Astrocyte of the cerebellum (primary cell): ENCODE data around the gene TRAPPC3L.

Experiments
- DNase-seq: peaks from one replicate; pipeline ENCODE4 v3.0.0-alpha.2; 2011; ENCODE audit warnings: low read depth
- H3K4me3 ChIP-seq: 2 replicates; pipeline ENCODE4 v1.5.1; 2011; ENCODE audit warnings: mild to moderate bottlenecking, low read depth, low read length, moderate library complexity
- CTCF ChIP-seq: IDR thresholded peaks from 2 replicates; pipeline ENCODE4 v1.5.1; 2012; ENCODE audit warnings: low read length, low read depth, moderate library complexity, mild to moderate bottlenecking; ENCODE audit errors: missing control alignments
- in situ Hi-C: cut with HindIII; loops from 2 replicates; pipeline ENCODE4 v1.10.0; 2017; ENCODE audit warnings: low sequenced_read_pairs

TRAPPC3L gene

GRCh38 chr6:116545651-116546050, at the start of gene TRAPPC3L:
Gene TRAPPC3L, minus strand, starts transcription at chr6:116545684. Its CDS starts 170 bp downstream, at chr6:116545514.
- no peak for DNase-seq
- no peak for TF ChIP-seq CTCF
- in situ Hi-C loops: no loop called here
- H3K4me3 ChIP-seq: no peak within 1 kb of the TSS

DNA sequence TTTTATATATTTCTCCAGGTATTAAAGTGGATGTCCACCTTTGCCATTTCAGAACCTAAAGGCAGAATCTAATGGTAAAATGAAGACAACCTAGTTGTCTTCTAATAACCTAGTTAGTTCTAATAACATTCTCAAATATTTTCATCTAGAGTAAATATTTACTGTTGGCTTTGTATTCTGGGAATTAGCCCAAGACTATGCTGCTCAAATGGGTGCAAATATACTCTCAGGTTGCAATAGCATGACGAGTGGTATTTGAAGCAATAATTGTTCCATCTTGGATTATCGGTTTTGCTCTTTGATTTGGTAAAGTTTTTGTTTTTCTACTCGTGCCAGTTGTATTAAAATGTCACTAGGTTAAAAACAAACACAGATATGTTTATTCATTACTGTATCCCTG, 49.8 kb upstream of the TRAPPC3L start:
- H3K4me3 ChIP-seq: no peak overlapping the region
- in situ Hi-C loops: no loop called here
- TF ChIP-seq CTCF: no peak
- no peak for DNase-seq

- DNase-seq: no peak
- no peak overlapping the region for H3K4me3 ChIP-seq
- in situ Hi-C loops: no loop called here
- TF ChIP-seq CTCF: no peak
These were observed 41.3 kb upstream of the TRAPPC3L start for GRCh38 chr6:116586738-116587137.

GRCh38 chr6:116586276-116586675, 40.8 kb upstream of the TRAPPC3L start:
- DNase-seq: no peak
- in situ Hi-C loops: no loop called here
- no peak overlapping the region for H3K4me3 ChIP-seq
- TF ChIP-seq CTCF: no peak

- in situ Hi-C loops: no loop called here
- peak; percentile 38 for DNase-seq
- no peak for TF ChIP-seq CTCF
These were observed 34.7 kb upstream of the TRAPPC3L start for GRCh38 chr6:116580198-116580597.

DNA sequence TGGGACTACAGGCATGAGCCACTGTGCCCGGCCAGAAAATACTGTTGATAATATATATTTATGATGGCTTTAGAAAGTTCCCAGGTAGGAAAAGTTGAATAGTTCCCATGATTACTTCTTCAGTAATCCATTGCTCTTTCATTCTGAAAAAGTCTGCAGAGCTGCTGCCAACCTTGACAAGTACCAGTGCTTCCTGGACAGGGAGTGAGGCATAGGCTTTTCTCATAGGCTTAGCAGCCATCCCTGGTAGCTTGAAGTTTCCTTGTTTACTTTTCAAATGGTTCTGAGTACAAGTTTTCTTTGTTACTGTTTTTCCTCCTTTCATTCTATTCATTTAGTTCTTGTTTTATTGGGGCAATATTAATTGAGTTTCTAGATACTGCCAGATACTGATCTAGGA, 33.7 kb upstream of the TRAPPC3L start:
- no peak for DNase-seq
- no peak for TF ChIP-seq CTCF
- no peak overlapping the region for H3K4me3 ChIP-seq
- in situ Hi-C loops: no loop called here

More at GRCh38 chr6:116580198-116580597, 34.7 kb upstream of the TRAPPC3L start:
- H3K4me3 ChIP-seq: no peak overlapping the region

DNA sequence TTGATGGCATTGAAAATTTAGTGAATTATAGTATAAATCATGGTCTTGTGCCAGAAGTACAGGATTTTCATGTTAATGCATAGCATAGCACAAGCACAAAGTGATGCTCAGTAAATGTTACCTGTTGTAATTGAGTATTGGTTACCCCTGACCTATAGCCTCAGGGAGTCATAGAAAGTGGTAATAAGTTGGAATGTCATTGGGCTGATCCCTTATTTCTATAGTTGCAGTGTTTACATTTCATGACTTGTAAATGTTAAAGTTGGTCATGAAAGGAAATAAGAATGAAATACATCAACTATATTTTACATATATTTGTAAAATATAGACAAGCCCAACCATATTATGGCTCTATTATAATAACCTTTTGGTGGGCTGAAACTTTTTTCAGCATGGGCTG, 32.9 kb upstream of the TRAPPC3L start:
- DNase-seq: no peak
- H3K4me3 ChIP-seq: no peak overlapping the region
- in situ Hi-C loops: no loop called here
- TF ChIP-seq CTCF: no peak
